ENCODE measurements around the gene LMOD3. TPM values are rescaled to one million over a fixed set of nuclear protein-coding genes. Genes with fewer than 3 reads are reported as not detected.

Gene LMOD3
- total RNA-seq, 2 experiments from 2014 or later = not detected

DNA sequence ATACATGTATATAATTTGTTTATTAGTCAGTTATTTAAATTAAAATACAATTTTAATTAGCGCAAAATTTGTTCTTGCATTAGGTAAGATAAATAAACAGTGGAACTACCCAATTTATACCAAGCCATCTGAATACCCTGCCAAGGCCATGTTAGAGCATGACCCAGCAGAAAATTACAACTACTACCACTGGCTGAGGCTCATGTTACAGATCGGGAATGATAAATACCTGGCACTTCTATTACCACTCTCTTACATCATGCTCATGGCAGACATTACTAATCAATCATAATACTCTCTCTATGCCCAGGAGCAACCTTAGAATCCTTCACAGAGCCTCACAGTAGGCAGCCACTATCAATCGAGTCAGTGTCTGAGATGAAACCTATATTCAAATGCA lies 21.2 kb upstream of the LMOD3 start:
- DNase-seq (no peak), ATAC-seq (ENCODE audit: poor library complexity) (no peak)
- Mint-ChIP-seq H3K27me3 (peaks cover 7% of the 10 kb centered on the region), H3K4me1 (ENCODE audit: low read depth) (no peaks in the 10 kb centered on the region), H3K4me3 (no peak overlapping the region), H3K36me3 (ENCODE audit: low read depth) (no peaks in the 10 kb centered on the region), H3K27ac (no peak overlapping the region), H3K9me3 (no peaks in the 10 kb centered on the region)
- CTCF ChIA-PET = no interaction called here
- no peak overlapping the region for H3K27ac ChIP-seq (ENCODE audit: low read depth in 1 of 2, low read length in 2 of 2)
- POLR2A ChIA-PET = no interaction called here
- intact Hi-C loops (cut with DNase I, micrococcal nuclease) = no loop called here
- no peaks in the 10 kb centered on the region for H3K4me1 ChIP-seq (ENCODE audit: insufficient read depth, low read length)
- no peaks in the 10 kb centered on the region for H3K36me3 ChIP-seq (ENCODE audit: insufficient read depth, low read length)
- no peaks in the 10 kb centered on the region for H3K9me3 ChIP-seq (ENCODE audit: control insufficient read depth in 1 of 2, insufficient read depth in 1 of 2, low read length in 2 of 2)
- no peak overlapping the region for H3K4me3 ChIP-seq (ENCODE audit: low read length)
- TF ChIP-seq, protein P1, sequence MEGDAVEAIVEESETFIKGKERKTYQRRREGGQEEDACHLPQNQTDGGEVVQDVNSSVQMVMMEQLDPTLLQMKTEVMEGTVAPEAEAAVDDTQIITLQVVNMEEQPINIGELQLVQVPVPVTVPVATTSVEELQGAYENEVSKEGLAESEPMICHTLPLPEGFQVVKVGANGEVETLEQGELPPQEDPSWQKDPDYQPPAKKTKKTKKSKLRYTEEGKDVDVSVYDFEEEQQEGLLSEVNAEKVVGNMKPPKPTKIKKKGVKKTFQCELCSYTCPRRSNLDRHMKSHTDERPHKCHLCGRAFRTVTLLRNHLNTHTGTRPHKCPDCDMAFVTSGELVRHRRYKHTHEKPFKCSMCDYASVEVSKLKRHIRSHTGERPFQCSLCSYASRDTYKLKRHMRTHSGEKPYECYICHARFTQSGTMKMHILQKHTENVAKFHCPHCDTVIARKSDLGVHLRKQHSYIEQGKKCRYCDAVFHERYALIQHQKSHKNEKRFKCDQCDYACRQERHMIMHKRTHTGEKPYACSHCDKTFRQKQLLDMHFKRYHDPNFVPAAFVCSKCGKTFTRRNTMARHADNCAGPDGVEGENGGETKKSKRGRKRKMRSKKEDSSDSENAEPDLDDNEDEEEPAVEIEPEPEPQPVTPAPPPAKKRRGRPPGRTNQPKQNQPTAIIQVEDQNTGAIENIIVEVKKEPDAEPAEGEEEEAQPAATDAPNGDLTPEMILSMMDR (IDR thresholded peaks at IDR 0.05) = no peak
- H3K27me3 ChIP-seq (ENCODE audit: control insufficient read depth in 1 of 2, insufficient read depth in 2 of 2, low read length in 2 of 2) = no peaks in the 10 kb centered on the region

DNA sequence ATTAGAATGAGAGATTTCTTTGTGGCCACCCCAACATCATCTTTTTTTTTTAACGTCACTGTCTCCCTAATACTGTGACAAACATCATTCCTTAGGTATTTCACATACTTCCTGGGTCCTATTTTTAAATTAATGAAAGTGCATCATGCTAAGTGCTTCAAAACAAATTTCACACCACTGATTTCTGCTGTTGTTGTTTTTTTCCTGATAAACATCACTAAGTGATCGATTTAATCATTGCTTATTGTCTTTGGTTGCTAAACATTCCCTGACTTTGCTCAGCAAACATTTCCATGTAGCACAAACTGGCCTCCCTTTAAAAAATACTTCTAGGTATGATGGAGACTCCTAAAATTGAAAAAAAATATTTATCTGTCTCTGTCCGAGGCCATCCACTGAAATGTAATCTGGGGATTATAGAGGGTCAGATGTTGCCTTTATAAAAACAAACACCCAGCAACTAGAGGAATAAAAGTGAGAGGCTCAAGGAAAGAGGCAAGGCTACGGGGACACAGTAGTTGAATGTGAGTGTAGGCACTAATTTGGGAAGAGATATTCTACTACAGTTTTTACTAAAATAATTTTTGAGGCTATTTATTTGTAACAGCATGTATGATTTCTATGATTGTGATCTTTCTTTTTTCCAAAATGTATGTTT lies 20.5 kb upstream of the LMOD3 start:
- no peaks in the 10 kb centered on the region for H3K9me3 ChIP-seq (ENCODE audit: control insufficient read depth in 1 of 2, insufficient read depth in 1 of 2, low read length in 2 of 2)
- ChIA-PET POLR2A (no interaction called here), CTCF (no interaction called here)
- H3K4me3 ChIP-seq (ENCODE audit: low read length) = no peak overlapping the region
- H3K27me3 ChIP-seq (ENCODE audit: control insufficient read depth in 1 of 2, insufficient read depth in 2 of 2, low read length in 2 of 2) = no peaks in the 10 kb centered on the region
- intact Hi-C loops (cut with DNase I, micrococcal nuclease) = no loop called here
- H3K4me1 ChIP-seq (ENCODE audit: insufficient read depth, low read length) = no peaks in the 10 kb centered on the region
- ATAC-seq (ENCODE audit: poor library complexity) (no peak), DNase-seq (no peak)
- no peak overlapping the region for H3K27ac ChIP-seq (ENCODE audit: low read depth in 1 of 2, low read length in 2 of 2)
- Mint-ChIP-seq H3K36me3 (ENCODE audit: low read depth) (no peaks in the 10 kb centered on the region), H3K4me3 (no peak overlapping the region), H3K27ac (no peak overlapping the region), H3K9me3 (no peaks in the 10 kb centered on the region), H3K4me1 (ENCODE audit: low read depth) (no peaks in the 10 kb centered on the region), H3K27me3 (peaks cover 7% of the 10 kb centered on the region)
- TF ChIP-seq, protein P1 (IDR thresholded peaks at IDR 0.05) = no peak
- no peaks in the 10 kb centered on the region for H3K36me3 ChIP-seq (ENCODE audit: insufficient read depth, low read length)

DNA sequence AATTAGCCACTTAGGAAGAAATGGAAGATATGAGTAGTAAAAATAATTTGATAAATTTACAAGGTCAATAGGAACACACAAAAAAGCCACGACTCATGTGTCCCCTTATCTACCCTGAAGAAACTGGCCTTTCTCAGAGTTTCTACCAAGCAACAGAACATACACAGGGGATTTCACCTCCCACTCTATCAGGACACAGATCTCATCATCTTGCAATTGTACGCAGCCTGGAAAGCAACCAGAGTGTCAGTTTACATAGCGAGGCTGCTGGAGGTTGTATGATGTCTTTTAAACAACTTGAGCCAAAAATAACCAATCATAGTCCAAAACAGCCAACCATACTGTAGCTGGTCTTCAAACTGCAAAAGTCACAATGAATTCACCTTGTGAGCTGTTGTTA lies 19.7 kb upstream of the LMOD3 start:
- ChIA-PET POLR2A (no interaction called here), CTCF (no interaction called here)
- H3K27me3 ChIP-seq (ENCODE audit: control insufficient read depth in 1 of 2, insufficient read depth in 2 of 2, low read length in 2 of 2) = no peaks in the 10 kb centered on the region
- TF ChIP-seq, protein P1 (IDR thresholded peaks at IDR 0.05) = no peak
- Mint-ChIP-seq H3K9me3 (no peaks in the 10 kb centered on the region), H3K27me3 (peaks cover 7% of the 10 kb centered on the region), H3K27ac (no peak overlapping the region), H3K36me3 (ENCODE audit: low read depth) (no peaks in the 10 kb centered on the region), H3K4me3 (no peak overlapping the region), H3K4me1 (ENCODE audit: low read depth) (no peaks in the 10 kb centered on the region)
- intact Hi-C loops (cut with DNase I, micrococcal nuclease) = no loop called here
- DNase-seq (no peak), ATAC-seq (ENCODE audit: poor library complexity) (no peak)
- no peak overlapping the region for H3K27ac ChIP-seq (ENCODE audit: low read depth in 1 of 2, low read length in 2 of 2)
- H3K4me3 ChIP-seq (ENCODE audit: low read length) = no peak overlapping the region
- no peaks in the 10 kb centered on the region for H3K9me3 ChIP-seq (ENCODE audit: control insufficient read depth in 1 of 2, insufficient read depth in 1 of 2, low read length in 2 of 2)
- no peaks in the 10 kb centered on the region for H3K4me1 ChIP-seq (ENCODE audit: insufficient read depth, low read length)
- H3K36me3 ChIP-seq (ENCODE audit: insufficient read depth, low read length) = no peaks in the 10 kb centered on the region
